HG03095 (cell line): Measurements from ENCODE around the gene STX4.
"Not testable (repeated sequence)": the region's sequence is repeated elsewhere in the genome, so short reads cannot be mapped to it uniquely, and the experiment has no call there.

Experiments
- ATAC-seq: cut with Tn5 transposase; IDR thresholded peaks from one replicate; pipeline ENCODE4 v1.9.1; 2021; ENCODE audit warnings: moderate library complexity; ENCODE audit not compliant: unreplicated experiment

STX4 gene

GRCh38 chr16:31017756-31018155 is 15.6 kb upstream of the STX4 start:
- ATAC-seq, result not testable (repeated sequence)

GRCh38 chr16:31020536-31020935 is 12.8 kb upstream of the STX4 start:
- ATAC-seq, result no peak

- no peak for ATAC-seq
Measured at GRCh38 chr16:31022544-31023251, 10.7 kb upstream of the STX4 start.

GRCh38 chr16:31023252-31023602 is 10.1 kb upstream of the STX4 start:
- ATAC-seq, result no peak

- ATAC-seq, result no peak
Measured at GRCh38 chr16:31023627-31024226, 9.6 kb upstream of the STX4 start.

GRCh38 chr16:31025339-31025738 is 8.0 kb upstream of the STX4 start:
- ATAC-seq, result no peak

- no peak for ATAC-seq
Measured at GRCh38 chr16:31029272-31029671, 4.1 kb upstream of the STX4 start.

GRCh38 chr16:31031276-31031675 is 2.1 kb upstream of the STX4 start:
- no peak for ATAC-seq

GRCh38 chr16:31033709-31034492 is 543 bp downstream of the STX4 start:
- no peak for ATAC-seq

- ATAC-seq, result no peak
Measured at GRCh38 chr16:31036691-31037090, 3.3 kb downstream of the STX4 start.

GRCh38 chr16:31038993-31039392 is 5.6 kb downstream of the STX4 start:
- ATAC-seq, result no peak

- no peak for ATAC-seq
Measured at GRCh38 chr16:31042866-31043265, 9.5 kb downstream of the STX4 start.

GRCh38 chr16:31043352-31043751 is 10.0 kb downstream of the STX4 start:
- no peak for ATAC-seq

- no peak for ATAC-seq
Measured at GRCh38 chr16:31043898-31044481, 10.6 kb downstream of the STX4 start.

GRCh38 chr16:31050280-31051030 is 17.1 kb downstream of the STX4 start:
- ATAC-seq, result no peak

- ATAC-seq, result no peak
Measured at GRCh38 chr16:31052114-31052513, 18.8 kb downstream of the STX4 start.

- no peak for ATAC-seq
Measured at GRCh38 chr16:31055613-31056012, 22.3 kb downstream of the STX4 start.

GRCh38 chr16:31061126-31061812 is 27.9 kb downstream of the STX4 start:
- no peak for ATAC-seq

GRCh38 chr16:31061813-31062440 is 28.6 kb downstream of the STX4 start:
- no peak for ATAC-seq

GRCh38 chr16:31063495-31063842 is 30.1 kb downstream of the STX4 start:
- no peak for ATAC-seq
